ENCODE measurements around the gene SMIM14.
"Not testable (repeated sequence)": the region's sequence is repeated elsewhere in the genome, so short reads cannot be mapped to it uniquely, and the experiment has no call there.

Gene SMIM14

DNA sequence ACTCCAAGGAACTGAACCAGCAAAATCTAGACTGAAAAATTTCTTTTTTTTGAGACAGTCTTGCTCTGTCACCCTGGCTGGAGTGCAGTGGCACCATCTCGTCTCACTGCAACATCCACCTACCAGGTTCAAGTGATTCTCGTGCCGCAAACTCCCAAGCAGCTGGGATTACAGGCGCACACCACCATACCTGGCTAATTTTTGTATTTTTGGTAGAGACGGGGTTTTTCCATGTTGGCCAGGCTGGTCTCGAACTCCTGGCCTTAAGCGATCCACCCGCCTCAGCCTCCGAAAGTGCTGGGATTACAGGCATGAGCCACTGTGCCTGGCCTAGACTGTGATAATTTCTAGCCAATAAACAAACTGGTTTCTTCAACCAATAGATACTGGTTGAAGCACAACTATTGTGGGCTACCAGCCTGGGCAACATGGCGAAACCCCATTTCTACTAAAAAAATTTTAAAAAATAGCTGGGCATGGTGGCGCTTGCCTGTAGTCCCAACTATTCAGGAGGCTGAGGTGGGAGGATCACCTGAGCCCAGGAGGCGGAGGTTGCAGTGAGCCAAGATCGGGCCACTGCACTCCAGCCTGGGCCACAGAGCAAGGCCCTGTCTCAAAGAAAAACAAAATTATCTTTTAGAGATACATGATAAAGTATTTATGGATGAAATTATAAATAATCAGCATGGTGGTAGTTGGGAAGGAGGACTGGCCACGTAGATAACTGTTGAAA lies 122.8 kb downstream of the SMIM14 start:
- Histone ChIP-seq H3K36me3 (ENCODE audit: control insufficient read depth in 2 of 2, insufficient read depth in 2 of 2, low read length in 2 of 2) (peaks cover 28 to 40% of the 10 kb centered on the region in 2 donors), H3K27ac (ENCODE audit: low read depth in 2 of 2, low read length in 2 of 2) (peak overlapping the region in 1 of 2 donors; percentile 1)
- not testable (repeated sequence) for H3K4me3 ChIP-seq (ENCODE audit: low read length in 2 of 2); H3K27me3 ChIP-seq (ENCODE audit: control insufficient read depth in 2 of 2, insufficient read depth in 2 of 2, low read length in 2 of 2); H3K4me1 ChIP-seq (ENCODE audit: control insufficient read depth in 2 of 2, insufficient read depth in 2 of 2, low read length in 2 of 2); H3K9me3 ChIP-seq (ENCODE audit: control insufficient read depth in 2 of 2, low read length in 2 of 2); H3K9ac ChIP-seq (ENCODE audit: low read depth in 1 of 2, low read length in 2 of 2)

DNA sequence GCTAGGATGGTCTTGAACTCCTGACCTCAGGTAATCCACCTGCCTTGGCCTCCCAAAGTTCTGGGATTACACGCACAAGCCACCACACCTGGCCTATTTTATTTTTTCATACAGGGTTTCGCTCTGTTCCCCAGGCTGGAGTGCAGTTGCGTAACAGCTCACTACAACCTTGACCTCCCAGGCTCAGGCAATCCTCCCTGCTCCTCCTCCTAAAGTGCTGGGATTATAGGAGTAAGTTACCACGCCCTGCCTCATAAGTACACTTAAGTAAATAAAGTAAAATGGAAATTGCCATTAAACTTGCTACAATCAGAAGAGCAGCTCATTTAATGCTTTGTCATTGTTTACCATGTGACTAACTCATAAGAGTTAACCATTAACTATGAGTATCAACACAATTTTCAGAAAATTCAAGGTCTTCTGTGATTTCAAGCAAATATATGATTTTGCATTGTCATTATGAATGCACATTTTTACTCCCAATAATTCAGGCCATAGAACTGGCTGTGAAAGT lies 123.7 kb downstream of the SMIM14 start:
- Histone ChIP-seq H3K27ac (ENCODE audit: low read depth in 2 of 2, low read length in 2 of 2) (peak overlapping the region in 1 of 2 donors; percentile 47), H3K36me3 (ENCODE audit: control insufficient read depth in 2 of 2, insufficient read depth in 2 of 2, low read length in 2 of 2) (peaks cover 32 to 48% of the 10 kb centered on the region in 2 donors), H3K4me3 (ENCODE audit: low read length in 2 of 2) (no peak overlapping the region), H3K9ac (ENCODE audit: low read depth in 1 of 2, low read length in 2 of 2) (peak overlapping the region in 1 of 2 donors; percentile 26), H3K4me1 (ENCODE audit: control insufficient read depth in 2 of 2, insufficient read depth in 2 of 2, low read length in 2 of 2) (peaks cover 3 to 6% of the 10 kb centered on the region in 2 donors), H3K9me3 (ENCODE audit: control insufficient read depth in 2 of 2, low read length in 2 of 2) (no peaks in the 10 kb centered on the region), H3K27me3 (ENCODE audit: control insufficient read depth in 2 of 2, insufficient read depth in 2 of 2, low read length in 2 of 2) (no peaks in the 10 kb centered on the region)

DNA sequence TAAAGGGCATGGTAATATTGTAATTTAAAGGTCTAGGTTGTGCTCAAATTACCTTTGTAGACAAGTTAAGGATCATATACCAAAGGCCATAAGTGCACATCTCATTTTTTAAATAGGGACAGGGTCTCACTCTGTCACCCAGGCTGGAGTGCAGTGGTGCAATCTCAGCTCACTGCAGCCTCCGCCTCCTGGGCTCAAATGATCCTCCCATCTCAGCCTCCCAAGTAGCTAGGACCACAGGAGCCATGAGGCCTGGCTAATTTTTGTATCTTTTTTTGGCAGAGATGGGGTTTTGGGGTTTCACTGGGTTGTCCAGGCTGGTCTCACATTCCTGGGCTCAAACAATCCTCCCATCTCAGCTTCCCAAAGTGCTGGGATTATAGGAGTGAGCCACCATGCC lies 124.4 kb downstream of the SMIM14 start:
- Histone ChIP-seq H3K27ac (ENCODE audit: low read depth in 2 of 2, low read length in 2 of 2) (peak overlapping the region; percentile 17 to 47), H3K36me3 (ENCODE audit: control insufficient read depth in 2 of 2, insufficient read depth in 2 of 2, low read length in 2 of 2) (peaks cover 31 to 51% of the 10 kb centered on the region in 2 donors)
- not testable (repeated sequence) for H3K9me3 ChIP-seq (ENCODE audit: control insufficient read depth in 2 of 2, low read length in 2 of 2); H3K4me3 ChIP-seq (ENCODE audit: low read length in 2 of 2); H3K9ac ChIP-seq (ENCODE audit: low read depth in 1 of 2, low read length in 2 of 2); H3K4me1 ChIP-seq (ENCODE audit: control insufficient read depth in 2 of 2, insufficient read depth in 2 of 2, low read length in 2 of 2); H3K27me3 ChIP-seq (ENCODE audit: control insufficient read depth in 2 of 2, insufficient read depth in 2 of 2, low read length in 2 of 2)

DNA sequence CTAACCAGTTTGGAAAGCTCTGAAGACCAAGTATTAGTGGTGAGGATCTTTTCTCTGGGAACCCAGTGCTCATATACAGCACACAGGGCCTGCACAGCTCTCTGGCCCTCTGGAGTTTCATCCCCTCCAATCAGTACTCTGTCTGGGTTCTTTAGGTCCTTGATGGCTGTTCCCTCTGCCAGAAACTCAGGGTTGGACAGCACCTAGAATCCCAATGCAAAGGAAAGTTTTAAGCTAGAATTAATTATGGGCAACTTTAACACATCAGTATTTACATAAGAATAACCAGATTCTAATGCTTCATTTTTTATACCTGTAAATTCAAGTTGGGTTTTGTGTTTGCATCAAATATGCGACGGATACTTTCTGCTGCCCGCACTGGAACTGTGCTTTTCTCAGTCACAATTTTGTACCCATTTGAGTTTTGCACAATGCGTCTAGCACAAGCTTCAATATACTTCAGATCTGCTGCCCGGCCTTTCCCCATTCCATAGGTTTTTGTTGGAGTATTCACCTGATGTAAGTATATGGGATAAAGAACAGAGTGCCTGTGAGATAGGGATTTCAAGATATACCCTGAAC lies 128.2 kb downstream of the SMIM14 start:
- Histone ChIP-seq H3K27ac (ENCODE audit: low read depth in 2 of 2, low read length in 2 of 2) (no peak overlapping the region), H3K9me3 (ENCODE audit: control insufficient read depth in 2 of 2, low read length in 2 of 2) (no peaks in the 10 kb centered on the region), H3K4me1 (ENCODE audit: control insufficient read depth in 2 of 2, insufficient read depth in 2 of 2, low read length in 2 of 2) (peaks cover 3 to 11% of the 10 kb centered on the region in 2 donors), H3K4me3 (ENCODE audit: low read length in 2 of 2) (no peak overlapping the region), H3K9ac (ENCODE audit: low read depth in 1 of 2, low read length in 2 of 2) (no peak overlapping the region), H3K36me3 (ENCODE audit: control insufficient read depth in 2 of 2, insufficient read depth in 2 of 2, low read length in 2 of 2) (peaks cover 48 to 66% of the 10 kb centered on the region in 2 donors), H3K27me3 (ENCODE audit: control insufficient read depth in 2 of 2, insufficient read depth in 2 of 2, low read length in 2 of 2) (no peaks in the 10 kb centered on the region)

DNA sequence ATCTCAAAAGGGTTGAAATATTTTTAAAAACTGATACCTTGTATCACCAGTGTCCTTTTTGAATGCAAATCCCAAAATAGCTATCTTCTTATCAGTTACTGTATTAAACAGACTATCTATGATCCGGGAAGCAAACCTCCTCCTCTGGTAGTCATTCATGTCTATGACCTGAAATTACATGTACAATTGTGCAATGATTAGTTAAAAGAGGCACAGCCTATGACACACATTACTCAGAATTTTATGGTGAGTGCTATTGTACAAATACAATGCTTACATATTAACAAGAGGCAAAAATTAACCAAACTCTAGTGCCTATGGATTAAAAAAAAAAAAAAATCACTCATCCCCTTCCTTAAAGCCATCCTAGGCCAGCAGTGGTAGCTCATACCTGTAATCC lies 133.1 kb downstream of the SMIM14 start:
- peak overlapping the region; percentile 64 to 73 for H3K27ac ChIP-seq (ENCODE audit: low read depth in 2 of 2, low read length in 2 of 2)
- H3K36me3 ChIP-seq (ENCODE audit: control insufficient read depth in 2 of 2, insufficient read depth in 2 of 2, low read length in 2 of 2): peaks cover 64 to 76% of the 10 kb centered on the region in 2 donors

DNA sequence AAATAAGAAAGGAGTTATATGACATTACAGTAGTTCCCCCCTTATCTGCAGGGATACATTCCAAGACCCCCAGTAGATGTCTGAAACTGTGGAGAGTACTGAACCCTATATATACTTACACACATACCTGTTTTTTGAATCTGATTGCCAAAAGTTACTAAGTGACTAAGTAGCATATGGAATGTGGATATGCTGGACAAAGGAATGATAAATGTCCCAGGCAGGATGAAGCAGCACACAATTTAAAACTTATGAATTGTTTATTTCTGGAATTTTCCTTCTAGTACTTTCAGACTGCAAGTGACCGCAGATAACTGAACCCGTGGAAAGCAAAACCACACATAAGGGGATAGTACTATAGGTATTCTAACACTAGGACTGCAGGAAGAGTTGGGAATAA lies 134.1 kb downstream of the SMIM14 start:
- Histone ChIP-seq H3K9ac (ENCODE audit: low read depth in 1 of 2, low read length in 2 of 2) (no peak overlapping the region), H3K4me3 (ENCODE audit: low read length in 2 of 2) (no peak overlapping the region), H3K4me1 (ENCODE audit: control insufficient read depth in 2 of 2, insufficient read depth in 2 of 2, low read length in 2 of 2) (peaks cover 0 to 7% of the 10 kb centered on the region in 2 donors), H3K9me3 (ENCODE audit: control insufficient read depth in 2 of 2, low read length in 2 of 2) (no peaks in the 10 kb centered on the region), H3K27me3 (ENCODE audit: control insufficient read depth in 2 of 2, insufficient read depth in 2 of 2, low read length in 2 of 2) (no peaks in the 10 kb centered on the region), H3K36me3 (ENCODE audit: control insufficient read depth in 2 of 2, insufficient read depth in 2 of 2, low read length in 2 of 2) (peaks cover 60 to 70% of the 10 kb centered on the region in 2 donors), H3K27ac (ENCODE audit: low read depth in 2 of 2, low read length in 2 of 2) (no peak overlapping the region)

More for the DNA sequence above, 133.1 kb downstream of the SMIM14 start:
- Histone ChIP-seq H3K27me3 (ENCODE audit: control insufficient read depth in 2 of 2, insufficient read depth in 2 of 2, low read length in 2 of 2) (no peaks in the 10 kb centered on the region), H3K9me3 (ENCODE audit: control insufficient read depth in 2 of 2, low read length in 2 of 2) (no peaks in the 10 kb centered on the region), H3K4me3 (ENCODE audit: low read length in 2 of 2) (no peak overlapping the region), H3K4me1 (ENCODE audit: control insufficient read depth in 2 of 2, insufficient read depth in 2 of 2, low read length in 2 of 2) (peaks cover 0 to 7% of the 10 kb centered on the region in 2 donors), H3K9ac (ENCODE audit: low read depth in 1 of 2, low read length in 2 of 2) (peak overlapping the region in 1 of 2 donors; percentile 7)

DNA sequence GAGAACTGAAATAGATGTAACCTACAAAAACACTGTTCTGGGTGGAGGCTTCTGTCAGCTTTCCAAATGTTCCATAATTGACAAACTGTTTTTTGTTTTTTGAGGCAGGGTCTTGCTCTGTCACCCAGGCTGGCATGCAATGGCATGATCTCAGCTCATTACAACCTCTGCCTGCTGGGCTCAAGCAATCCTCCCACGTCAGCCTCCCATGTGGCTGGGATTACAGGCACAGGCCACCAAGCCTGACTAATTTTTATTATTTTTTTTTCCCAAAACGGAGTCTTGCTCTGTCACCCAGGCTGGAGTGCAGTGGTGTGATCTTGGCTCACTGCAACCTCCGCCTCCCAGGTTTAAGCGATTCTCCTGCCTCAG lies 136.0 kb downstream of the SMIM14 start:
- H3K27me3 ChIP-seq (ENCODE audit: control insufficient read depth in 2 of 2, insufficient read depth in 2 of 2, low read length in 2 of 2); H3K4me3 ChIP-seq (ENCODE audit: low read length in 2 of 2); H3K4me1 ChIP-seq (ENCODE audit: control insufficient read depth in 2 of 2, insufficient read depth in 2 of 2, low read length in 2 of 2); H3K9me3 ChIP-seq (ENCODE audit: control insufficient read depth in 2 of 2, low read length in 2 of 2); H3K9ac ChIP-seq (ENCODE audit: low read depth in 1 of 2, low read length in 2 of 2): not testable (repeated sequence)
- H3K36me3 ChIP-seq (ENCODE audit: control insufficient read depth in 2 of 2, insufficient read depth in 2 of 2, low read length in 2 of 2): peaks cover 57 to 58% of the 10 kb centered on the region in 2 donors
- peak overlapping the region in 1 of 2 donors; percentile 22 for H3K27ac ChIP-seq (ENCODE audit: low read depth in 2 of 2, low read length in 2 of 2)

DNA sequence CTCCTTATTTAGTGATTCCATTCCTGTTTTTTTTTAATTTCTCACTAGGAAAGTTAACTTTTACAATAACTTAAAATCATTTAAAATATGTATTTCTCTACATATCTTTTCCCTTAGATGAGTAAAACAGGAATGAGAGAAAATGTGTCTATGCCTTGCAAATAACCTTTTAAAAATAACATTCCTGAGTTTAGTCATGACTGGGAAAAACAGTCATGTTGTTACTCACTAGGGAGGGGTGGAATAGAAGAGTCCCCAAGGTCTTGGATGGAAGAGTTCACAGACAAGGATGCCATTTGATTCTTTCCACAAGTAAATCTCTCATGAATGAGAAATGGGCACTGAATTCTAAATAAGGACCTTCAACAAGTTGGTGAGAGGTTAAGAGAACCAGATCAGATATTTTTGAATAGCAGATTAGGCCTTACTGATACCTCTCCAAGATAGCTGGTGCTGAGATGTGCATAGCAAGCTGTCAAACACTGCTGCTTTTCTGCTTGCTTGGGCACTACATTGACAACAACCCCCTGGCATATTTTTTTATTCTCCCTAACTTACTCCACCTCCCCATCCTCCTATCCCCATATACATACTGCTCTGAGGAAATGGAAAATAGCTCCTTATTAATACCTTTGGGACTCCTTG lies 136.5 kb downstream of the SMIM14 start:
- Histone ChIP-seq H3K36me3 (ENCODE audit: control insufficient read depth in 2 of 2, insufficient read depth in 2 of 2, low read length in 2 of 2) (peaks cover 52 to 54% of the 10 kb centered on the region in 2 donors), H3K27me3 (ENCODE audit: control insufficient read depth in 2 of 2, insufficient read depth in 2 of 2, low read length in 2 of 2) (no peaks in the 10 kb centered on the region), H3K4me1 (ENCODE audit: control insufficient read depth in 2 of 2, insufficient read depth in 2 of 2, low read length in 2 of 2) (peaks cover 0 to 7% of the 10 kb centered on the region in 2 donors), H3K9me3 (ENCODE audit: control insufficient read depth in 2 of 2, low read length in 2 of 2) (no peaks in the 10 kb centered on the region), H3K4me3 (ENCODE audit: low read length in 2 of 2) (no peak overlapping the region), H3K27ac (ENCODE audit: low read depth in 2 of 2, low read length in 2 of 2) (peak overlapping the region in 1 of 2 donors; percentile 22), H3K9ac (ENCODE audit: low read depth in 1 of 2, low read length in 2 of 2) (no peak overlapping the region)

DNA sequence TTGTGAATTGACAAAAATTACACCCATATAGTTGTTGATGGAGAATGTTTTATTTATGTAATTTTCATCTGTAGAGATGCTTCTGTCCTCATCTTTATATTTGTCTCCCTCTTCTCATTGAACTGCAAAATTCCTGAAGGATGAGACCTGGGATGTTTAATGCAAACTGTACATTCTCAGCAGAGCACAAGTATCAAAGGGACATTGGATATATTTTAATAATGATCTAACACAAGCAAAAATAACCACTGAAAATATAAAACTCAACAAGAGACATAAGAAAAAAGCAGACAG lies 140.0 kb downstream of the SMIM14 start:
- Histone ChIP-seq H3K36me3 (ENCODE audit: control insufficient read depth in 2 of 2, insufficient read depth in 2 of 2, low read length in 2 of 2) (peaks cover 31 to 32% of the 10 kb centered on the region in 2 donors), H3K27ac (ENCODE audit: low read depth in 2 of 2, low read length in 2 of 2) (no peak overlapping the region), H3K4me1 (ENCODE audit: control insufficient read depth in 2 of 2, insufficient read depth in 2 of 2, low read length in 2 of 2) (no peaks in the 10 kb centered on the region), H3K4me3 (ENCODE audit: low read length in 2 of 2) (no peak overlapping the region), H3K27me3 (ENCODE audit: control insufficient read depth in 2 of 2, insufficient read depth in 2 of 2, low read length in 2 of 2) (no peaks in the 10 kb centered on the region), H3K9me3 (ENCODE audit: control insufficient read depth in 2 of 2, low read length in 2 of 2) (no peaks in the 10 kb centered on the region), H3K9ac (ENCODE audit: low read depth in 1 of 2, low read length in 2 of 2) (no peak overlapping the region)

Measured in mucosa of rectum (tissue), 2 donors.